OCI-LY7 (cell line): ENCODE data around the gene AKAP13.

Experiments
- CTCF ChIP-seq: fragments of 200-600 bp; sonication (generic); conservative IDR thresholded peaks from 2 replicates; pipeline ENCODE4 v1.5.1; 2014; ENCODE audit warnings: mild to moderate bottlenecking, antibody characterized with exemption, low read length, moderate library complexity, mixed read lengths
- EZH2phosphoT487 ChIP-seq: fragments of 200-600 bp; sonication (generic); IDR thresholded peaks from 2 replicates; pipeline ENCODE4 v1.6.1; 2018; ENCODE audit warnings: low read depth, borderline replicate concordance, mild to moderate bottlenecking, mixed run types, antibody characterized with exemption, low read length, moderate library complexity, mixed read lengths

- TF ChIP-seq CTCF = no peak
- TF ChIP-seq EZH2phosphoT487 = no peak
These were observed 83.0 kb downstream of the AKAP13 start for GRCh38 chr15:85463276-85463892.
